ENCODE results near the gene TCF7L1. TPM values are rescaled to one million over a fixed set of nuclear protein-coding genes. Genes with fewer than 3 reads are reported as not detected.

The TCF7L1 gene
- polyA plus RNA-seq, 1 donor = 36.3 TPM

- DNase-seq = no peak
Measured at GRCh38 chr2:85255456-85255812, 122.2 kb downstream of the TCF7L1 start.

DNA sequence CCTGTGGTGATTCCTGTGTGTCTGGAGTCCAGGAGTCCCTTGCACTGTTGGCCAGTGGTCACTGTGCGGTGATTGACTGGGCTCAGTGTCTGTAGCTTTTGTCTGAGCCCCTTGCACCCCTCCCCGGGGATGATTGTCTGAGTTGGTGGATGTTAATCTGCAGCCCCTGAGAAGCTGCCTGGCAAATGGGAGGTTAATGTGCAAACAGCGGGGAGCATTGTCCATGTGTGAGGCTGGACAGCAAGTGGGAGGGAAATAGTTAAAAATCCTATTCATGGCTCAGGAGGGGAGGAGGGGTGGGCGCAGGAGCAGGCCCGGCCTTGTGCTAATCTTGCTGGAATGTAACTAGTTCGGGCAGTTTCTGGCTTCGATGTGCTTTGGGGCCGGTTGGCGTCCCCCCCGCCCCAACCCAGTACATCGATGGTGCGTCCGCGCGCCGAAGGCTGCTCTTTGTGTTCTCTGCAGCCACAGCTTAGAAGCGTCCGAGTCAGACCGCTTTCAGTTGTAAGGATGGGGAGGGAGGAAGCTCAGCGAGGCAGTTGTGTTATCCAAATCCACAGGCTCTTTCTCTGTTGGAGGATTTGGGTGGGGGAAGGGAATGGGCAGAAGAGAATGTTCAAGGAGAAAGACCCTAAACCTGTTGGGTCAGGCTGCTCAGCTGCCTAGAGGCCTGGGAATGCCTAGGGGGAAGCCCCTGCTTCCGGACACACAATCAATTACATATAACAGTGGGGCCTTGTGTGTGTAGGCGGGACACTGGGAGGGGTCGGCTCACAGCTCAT, 122.8 kb downstream of the TCF7L1 start:
- DNase-seq = peak; percentile 72

GRCh38 chr2:85257359-85257969, 124.3 kb downstream of the TCF7L1 start:
- DNase-seq = no peak

DNA sequence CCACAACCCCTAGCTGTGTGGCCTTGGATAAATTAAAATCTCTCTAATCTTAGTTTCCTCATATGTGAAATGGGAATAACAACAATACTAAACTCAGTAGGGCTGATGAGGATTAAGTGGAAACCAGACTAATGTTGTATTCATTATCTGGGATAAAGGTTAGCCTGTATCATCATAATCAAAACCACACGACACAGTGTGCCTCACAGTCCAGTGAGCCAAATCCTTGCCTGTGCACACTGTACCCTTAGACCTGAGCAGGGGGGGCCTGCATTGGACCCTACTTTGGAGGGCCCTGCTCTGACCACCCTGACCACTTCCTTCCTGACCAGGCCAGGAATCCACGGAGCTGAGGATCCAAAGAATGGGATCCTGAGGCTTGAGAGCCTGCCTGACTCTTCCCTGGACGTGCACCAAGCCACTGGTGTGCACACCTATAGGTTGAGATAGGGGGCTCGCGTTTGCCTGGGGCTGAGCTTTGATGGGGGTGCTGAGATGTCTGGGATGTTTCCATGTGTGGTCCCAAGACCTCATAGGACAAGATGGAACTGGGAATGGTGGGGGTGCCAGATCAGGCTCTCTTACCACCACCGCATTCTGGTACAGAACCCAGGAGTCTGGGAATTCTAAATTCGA, 124.9 kb downstream of the TCF7L1 start:
- DNase-seq = no peak

DNA sequence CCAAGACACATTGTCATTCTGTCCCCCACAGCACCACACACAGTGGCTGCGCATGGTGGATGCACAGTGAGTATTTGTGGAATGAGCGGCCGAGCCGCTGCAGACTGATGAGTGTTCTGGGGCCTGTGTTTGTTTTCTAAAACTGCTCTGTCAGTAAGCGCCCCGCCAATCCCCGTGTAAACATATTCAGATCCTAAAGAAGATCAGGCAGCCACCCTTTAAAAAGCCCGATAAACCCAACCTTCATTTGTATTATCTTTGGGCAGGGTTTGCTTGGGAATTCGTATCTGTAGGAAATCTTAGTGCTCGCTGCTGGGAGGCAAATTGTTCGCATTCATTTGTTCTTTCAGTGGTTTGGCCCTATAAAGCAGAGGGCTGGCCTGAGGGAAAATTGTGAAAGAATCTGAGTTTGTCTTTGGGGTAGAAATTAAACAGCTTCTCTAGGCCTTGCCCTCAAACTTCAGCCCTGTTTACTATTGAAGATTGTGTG, 126.0 kb downstream of the TCF7L1 start:
- DNase-seq = no peak

GRCh38 chr2:85259879-85260278, 126.7 kb downstream of the TCF7L1 start:
- no peak for DNase-seq

DNA sequence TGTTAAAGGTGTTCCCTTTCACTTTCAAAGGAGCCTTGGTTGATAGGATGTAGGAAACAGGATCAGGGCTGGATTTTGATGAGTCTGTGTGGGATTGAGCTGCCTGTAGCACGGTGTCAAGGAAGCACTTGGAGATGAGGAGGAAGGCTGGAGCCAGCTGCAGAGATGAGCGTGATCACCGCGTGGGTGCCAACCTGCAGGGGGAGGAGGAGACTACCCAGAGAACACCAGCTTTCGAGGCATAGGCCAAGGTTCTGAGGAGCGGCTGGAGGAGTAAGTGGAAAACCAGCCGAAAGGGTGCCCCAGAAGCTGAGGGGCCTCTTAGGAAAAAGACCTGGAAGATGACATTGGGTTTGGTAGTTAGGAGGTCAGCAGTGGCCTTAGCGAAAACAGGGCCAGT, 130.4 kb downstream of the TCF7L1 start:
- DNase-seq = no peak

DNA sequence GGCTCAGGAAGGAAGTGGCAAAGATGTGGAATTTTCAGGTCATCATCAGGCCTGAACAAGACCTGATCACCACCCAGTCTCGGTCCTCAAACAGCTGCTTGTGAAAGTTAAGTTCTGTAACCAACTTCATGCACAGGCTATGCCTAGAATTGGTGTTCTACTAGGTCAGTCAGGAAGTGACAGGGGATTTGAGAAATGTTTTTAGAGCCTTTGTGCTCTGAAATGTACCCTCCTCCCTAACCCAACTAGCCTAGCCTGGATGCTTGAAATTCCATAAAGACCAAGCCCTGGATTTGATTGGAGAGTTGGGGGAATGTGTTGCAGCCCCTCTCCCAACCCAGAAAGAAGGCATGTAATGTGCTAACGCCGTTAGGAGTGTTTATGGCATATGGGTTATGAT, 131.3 kb downstream of the TCF7L1 start:
- DNase-seq = no peak

GRCh38 chr2:85265304-85265703, 132.1 kb downstream of the TCF7L1 start:
- DNase-seq = peak; percentile 67

DNA sequence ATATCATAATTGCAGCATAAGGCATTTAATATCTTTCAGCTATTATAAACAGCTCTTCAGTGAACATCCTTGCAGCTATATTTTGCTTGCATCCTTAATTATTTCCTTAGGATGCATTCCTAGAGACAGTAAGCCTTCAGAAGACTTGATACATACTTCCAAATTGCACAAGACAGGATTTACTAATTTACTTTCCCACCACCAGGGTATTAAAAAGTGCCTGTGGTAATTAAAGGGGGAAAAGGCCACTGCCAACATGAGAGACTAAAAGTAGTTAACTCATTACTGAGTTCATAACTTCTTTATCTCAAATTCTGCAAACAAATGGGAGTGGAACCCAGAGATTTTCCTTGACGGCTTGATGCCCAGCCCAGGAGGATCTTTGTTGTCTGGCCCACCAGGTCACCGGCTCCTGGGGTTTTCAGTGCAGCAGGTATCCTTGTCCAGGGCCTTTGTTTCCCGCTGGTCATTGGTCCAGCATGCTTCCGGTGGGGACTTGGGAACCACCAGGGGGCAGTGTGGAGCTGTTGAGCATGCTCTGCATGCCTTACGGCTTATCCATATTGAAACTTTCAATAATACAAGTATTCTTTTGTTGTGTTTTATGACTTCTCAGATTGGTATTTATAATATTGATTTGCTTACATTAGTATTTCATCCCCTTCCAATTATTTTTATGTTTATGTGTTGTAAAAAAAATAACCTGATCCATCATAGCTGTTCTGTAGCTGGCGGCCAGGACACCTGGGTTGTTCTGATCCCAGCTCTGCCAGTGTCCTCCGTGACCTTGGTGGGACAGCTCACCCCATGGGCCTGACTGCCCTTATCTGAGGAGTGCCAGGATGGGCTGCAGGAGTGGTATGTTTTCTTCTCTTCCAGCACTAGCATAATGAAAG, 133.2 kb downstream of the TCF7L1 start:
- no peak for DNase-seq

DNA sequence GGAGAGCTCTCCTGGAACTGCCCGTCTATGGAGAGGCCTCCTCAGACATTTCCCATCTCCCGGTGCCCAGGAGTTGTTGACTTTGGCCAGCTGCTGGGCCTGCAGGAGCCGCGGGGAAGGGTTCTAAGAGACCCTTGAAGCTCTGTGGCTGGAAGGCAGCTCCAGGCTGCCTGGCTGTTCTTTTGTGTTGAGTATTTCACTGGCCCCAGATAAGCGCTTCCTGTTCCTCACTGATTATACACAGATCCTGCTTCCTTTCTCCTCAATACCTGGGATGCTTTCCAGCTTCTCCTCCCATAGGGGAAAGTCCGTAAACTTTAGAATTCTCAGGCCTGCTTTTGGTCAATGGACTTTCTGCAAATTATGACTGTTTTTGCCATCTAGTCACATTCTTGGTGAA, 136.8 kb downstream of the TCF7L1 start:
- no peak for DNase-seq

DNA sequence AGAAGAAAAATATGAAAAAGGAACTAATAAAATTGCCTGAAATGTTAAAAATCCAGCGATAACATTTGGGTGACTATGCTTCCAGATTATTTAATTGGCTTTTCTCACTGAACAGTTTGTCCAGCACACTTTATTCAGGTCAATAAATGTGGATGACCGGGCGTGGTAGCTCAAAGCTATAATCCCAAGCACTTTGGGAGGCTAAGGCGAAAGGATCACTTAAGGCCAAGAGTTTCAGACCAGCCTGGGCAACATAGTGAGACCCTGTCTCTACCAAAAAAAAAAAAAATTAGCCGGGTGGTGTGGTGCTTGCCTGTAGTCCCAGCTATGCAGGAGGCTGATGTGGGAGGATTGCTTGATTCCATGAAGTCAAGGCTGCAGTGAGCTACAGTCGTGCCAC, 139.2 kb downstream of the TCF7L1 start:
- DNase-seq = no peak

- DNase-seq = no peak
Measured at GRCh38 chr2:85273738-85274731, 140.8 kb downstream of the TCF7L1 start.

- DNase-seq = no peak
Measured at GRCh38 chr2:85275984-85276540, 142.9 kb downstream of the TCF7L1 start.

- DNase-seq = no peak
Measured at GRCh38 chr2:85276571-85277118, 143.5 kb downstream of the TCF7L1 start.

GRCh38 chr2:85277416-85278158, 144.4 kb downstream of the TCF7L1 start:
- DNase-seq = peak; percentile 90

GRCh38 chr2:85278361-85278760, 145.2 kb downstream of the TCF7L1 start:
- no peak for DNase-seq

DNA sequence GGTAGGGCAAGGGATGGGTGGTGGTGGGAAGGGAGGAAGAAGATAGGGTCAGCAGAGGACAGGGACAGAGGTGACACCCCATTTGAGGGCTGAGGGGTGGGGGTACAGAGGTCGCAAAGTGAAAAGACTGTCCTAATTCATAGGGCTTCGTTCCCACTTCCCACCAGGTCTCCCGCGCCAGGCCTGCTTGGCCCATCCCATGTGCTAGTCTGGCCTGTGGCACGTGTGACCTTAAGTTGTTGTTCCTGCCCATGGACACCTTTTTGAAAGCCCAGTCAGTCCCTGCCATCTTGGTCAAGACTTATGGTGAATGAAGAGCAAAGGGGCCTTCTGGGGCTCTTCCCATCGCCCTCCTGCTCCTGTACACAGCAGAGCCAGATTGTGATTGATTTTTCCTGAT, 148.4 kb downstream of the TCF7L1 start:
- no peak for DNase-seq

GRCh38 chr2:85282914-85283313, 149.7 kb downstream of the TCF7L1 start:
- no peak for DNase-seq

- no peak for DNase-seq
Measured at GRCh38 chr2:85283641-85284040, 150.4 kb downstream of the TCF7L1 start.
